GM18526 (cell line): ENCODE measurements around the gene MOV10L1.

Experiments used
- POLR2A ChIP-seq: IDR thresholded peaks from 3 replicates; pipeline ENCODE4 v1.6.1; 2011; ENCODE audit not compliant: insufficient read length; ENCODE audit errors: extremely low read depth

Gene MOV10L1

GRCh38 chr22:50105208-50106100 lies 15.6 kb downstream of the MOV10L1 start:
- no peak for TF ChIP-seq POLR2A

GRCh38 chr22:50107529-50107928 lies 17.7 kb downstream of the MOV10L1 start:
- no peak for TF ChIP-seq POLR2A

DNA sequence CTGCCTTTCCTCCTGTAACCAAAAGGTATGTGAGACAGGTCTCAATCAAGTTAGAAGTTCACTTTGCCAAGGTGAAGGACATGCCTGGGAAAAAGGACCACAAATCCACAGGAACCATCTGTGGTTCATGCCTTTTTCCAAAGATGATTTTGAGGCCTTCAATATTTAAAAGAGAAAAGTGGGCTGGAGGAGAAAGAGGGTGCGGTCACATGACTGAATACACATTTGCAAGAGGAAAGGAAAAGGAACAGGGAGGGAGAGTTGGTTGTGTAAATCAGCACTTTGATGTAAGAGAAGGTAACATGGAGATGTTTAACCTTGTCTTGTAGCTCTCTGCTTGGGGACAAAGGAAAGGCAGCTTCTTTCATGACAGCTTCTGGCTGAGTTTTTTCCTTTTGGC lies 21.2 kb downstream of the MOV10L1 start:
- no peak for TF ChIP-seq POLR2A

GRCh38 chr22:50112151-50113118 lies 22.6 kb downstream of the MOV10L1 start:
- TF ChIP-seq POLR2A: no peak

GRCh38 chr22:50114221-50115021 lies 24.6 kb downstream of the MOV10L1 start:
- TF ChIP-seq POLR2A: no peak

DNA sequence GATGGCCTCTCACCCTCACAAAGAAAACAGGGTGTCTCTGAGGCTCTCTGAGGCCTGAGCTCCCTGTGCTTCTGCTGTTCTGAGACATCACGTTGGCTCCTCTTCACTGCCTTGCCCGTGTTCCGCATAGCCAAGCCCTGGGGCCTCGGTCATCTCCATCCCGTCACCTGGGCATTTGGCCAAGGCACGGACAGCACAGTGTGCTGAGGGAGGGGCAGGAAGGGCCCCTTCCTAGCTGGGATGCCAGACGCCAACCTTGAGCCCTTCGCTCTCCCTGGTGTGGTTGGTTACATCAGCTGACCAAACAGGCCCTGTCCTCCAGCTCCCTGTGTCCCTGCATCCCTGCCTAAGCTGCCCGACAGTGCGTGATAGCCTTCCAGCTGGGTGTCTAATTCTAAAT lies 25.9 kb downstream of the MOV10L1 start:
- TF ChIP-seq POLR2A: no peak

DNA sequence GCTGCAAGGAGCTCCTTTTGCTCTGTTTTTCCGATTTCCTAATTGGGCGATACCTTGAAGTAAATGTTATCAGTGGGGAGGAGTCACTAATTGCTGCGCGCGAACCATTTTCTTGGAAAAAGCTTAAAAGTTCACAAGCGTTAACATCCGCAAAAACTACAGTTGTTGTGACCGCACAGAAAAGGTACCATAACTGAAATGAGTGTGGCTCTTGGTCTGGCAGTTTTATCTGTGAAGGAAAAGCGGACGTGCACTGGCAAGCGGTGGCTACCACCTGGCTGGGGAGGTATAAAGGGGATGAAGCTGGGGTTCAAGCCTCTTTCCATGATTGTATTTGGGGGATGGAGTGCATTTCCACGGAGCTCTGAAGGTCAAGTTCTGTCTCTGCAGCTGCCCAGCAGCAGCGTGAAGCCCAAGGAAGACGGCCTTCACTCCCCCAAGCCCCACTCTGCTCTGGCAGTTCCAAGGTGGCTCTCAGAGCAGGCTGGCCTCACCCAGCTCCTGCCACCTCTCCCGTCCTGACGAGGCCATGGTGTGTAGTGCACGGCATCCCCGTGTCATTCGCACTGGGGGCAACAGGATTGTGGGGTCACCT lies 27.5 kb downstream of the MOV10L1 start:
- TF ChIP-seq POLR2A: no peak

- TF ChIP-seq POLR2A: no peak
Observed at GRCh38 chr22:50118129-50118528, 28.3 kb downstream of the MOV10L1 start.

DNA sequence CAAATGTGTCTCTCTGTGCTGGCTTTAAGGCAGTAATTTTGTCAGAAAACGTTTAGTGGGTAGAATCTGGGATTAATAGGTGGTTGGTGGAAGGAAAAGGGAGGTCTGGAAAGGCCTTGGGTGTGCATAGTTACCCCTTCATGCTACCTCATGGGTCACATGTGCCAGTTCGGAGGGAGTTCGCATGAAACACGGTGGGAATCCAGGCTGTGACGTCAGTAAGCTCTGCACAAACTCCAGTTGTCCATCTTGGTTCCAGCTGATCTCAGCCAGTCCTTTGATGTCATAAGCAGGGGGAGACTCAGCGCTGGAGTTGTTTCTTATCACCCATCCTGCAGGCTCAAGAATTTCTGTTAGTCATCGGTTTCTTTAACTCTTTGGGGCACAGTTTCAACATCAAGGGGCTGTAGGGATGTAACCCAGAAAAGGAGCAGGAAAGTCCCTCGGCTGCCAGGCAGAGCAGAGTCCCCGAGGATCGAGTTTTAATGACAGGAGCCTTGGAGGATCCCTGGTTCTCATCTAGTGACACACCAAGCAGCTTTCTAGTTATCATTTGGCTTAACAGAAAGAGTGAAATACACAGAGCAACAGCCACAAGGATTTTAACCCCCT lies 28.9 kb downstream of the MOV10L1 start:
- TF ChIP-seq POLR2A: no peak

GRCh38 chr22:50119169-50119767 lies 29.5 kb downstream of the MOV10L1 start:
- no peak for TF ChIP-seq POLR2A

- TF ChIP-seq POLR2A: no peak
Observed at GRCh38 chr22:50119768-50120251, 30.0 kb downstream of the MOV10L1 start.

DNA sequence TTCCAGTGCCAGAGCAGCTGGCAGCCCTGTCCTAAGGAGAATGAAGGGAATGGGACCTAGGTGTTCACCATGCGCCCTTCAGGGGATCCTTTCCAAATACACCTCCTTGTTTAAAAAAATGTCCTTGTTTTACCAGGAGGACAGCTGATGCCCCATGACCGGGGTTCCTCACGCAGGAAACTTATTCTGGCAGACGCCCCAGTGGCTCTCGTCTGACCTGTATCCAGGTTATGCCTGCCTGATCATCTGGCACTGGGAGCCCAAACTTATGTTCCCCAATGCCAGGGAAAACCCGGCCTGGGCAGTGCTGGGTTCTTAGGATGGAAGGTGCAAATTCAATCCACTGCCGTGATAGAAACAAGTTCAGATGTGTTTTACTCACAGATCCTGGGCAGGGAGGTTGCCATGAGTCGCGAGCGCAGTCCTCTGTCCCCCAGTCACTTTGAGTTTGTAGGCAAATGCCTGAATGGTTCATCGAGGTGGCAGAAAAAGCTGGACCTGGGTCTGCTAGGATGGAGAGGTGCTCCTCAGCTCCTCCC lies 31.5 kb downstream of the MOV10L1 start:
- TF ChIP-seq POLR2A: no peak

- TF ChIP-seq POLR2A: no peak
Observed at GRCh38 chr22:50123119-50123518, 33.3 kb downstream of the MOV10L1 start.
